ENCODE measurements around the gene WWP2.

Gene WWP2

GRCh38 chr16:69893106-69893505 lies 131.0 kb downstream of the WWP2 start:
- no peak overlapping the region for H3K4me3 Mint-ChIP-seq
- no peaks in the 10 kb centered on the region for H3K27me3 Mint-ChIP-seq
- no peaks in the 10 kb centered on the region for H3K9me3 Mint-ChIP-seq
- DNase-seq (no peak), ATAC-seq (no peak)
- H3K27ac Mint-ChIP-seq: no peak overlapping the region
- H3K4me1 Mint-ChIP-seq: peaks cover 9% of the 10 kb centered on the region

- no peak for DNase-seq
- peaks cover 2% of the 10 kb centered on the region for H3K4me1 Mint-ChIP-seq
- ATAC-seq: no peak
- no peaks in the 10 kb centered on the region for H3K27me3 Mint-ChIP-seq
- no peak overlapping the region for H3K4me3 Mint-ChIP-seq
- H3K9me3 Mint-ChIP-seq: no peaks in the 10 kb centered on the region
- peak overlapping the region in 1 of 2 donors; percentile 70 for H3K27ac Mint-ChIP-seq
Observed at GRCh38 chr16:69894676-69895075, 132.5 kb downstream of the WWP2 start.

GRCh38 chr16:69903865-69904415 lies 141.8 kb downstream of the WWP2 start:
- no peak for DNase-seq
- no peak for ATAC-seq
- H3K9me3 Mint-ChIP-seq: no peaks in the 10 kb centered on the region
- no peak overlapping the region for H3K4me3 Mint-ChIP-seq
- H3K4me1 Mint-ChIP-seq: no peaks in the 10 kb centered on the region
- no peaks in the 10 kb centered on the region for H3K27me3 Mint-ChIP-seq
- peak overlapping the region in 1 of 2 donors; percentile 15 for H3K27ac Mint-ChIP-seq

GRCh38 chr16:69904495-69905170 lies 142.5 kb downstream of the WWP2 start:
- Mint-ChIP-seq H3K9me3 (no peaks in the 10 kb centered on the region), H3K4me3 (no peak overlapping the region), H3K4me1 (no peaks in the 10 kb centered on the region), H3K27ac (no peak overlapping the region), H3K27me3 (no peaks in the 10 kb centered on the region)
- ATAC-seq (no peak), DNase-seq (no peak)

GRCh38 chr16:69905171-69905555 lies 143.0 kb downstream of the WWP2 start:
- Mint-ChIP-seq H3K4me1 (no peaks in the 10 kb centered on the region), H3K27ac (no peak overlapping the region)

GRCh38 chr16:69906838-69907401 lies 144.8 kb downstream of the WWP2 start:
- DNase-seq: no peak
- H3K27ac Mint-ChIP-seq: no peak overlapping the region
- H3K27me3 Mint-ChIP-seq: no peaks in the 10 kb centered on the region
- H3K4me3 Mint-ChIP-seq: no peak overlapping the region
- H3K9me3 Mint-ChIP-seq: no peaks in the 10 kb centered on the region
- no peaks in the 10 kb centered on the region for H3K4me1 Mint-ChIP-seq
- ATAC-seq: no peak

More at GRCh38 chr16:69905171-69905555, 143.0 kb downstream of the WWP2 start:
- Mint-ChIP-seq H3K4me3 (no peak overlapping the region), H3K27me3 (no peaks in the 10 kb centered on the region), H3K9me3 (no peaks in the 10 kb centered on the region)
- DNase-seq (no peak), ATAC-seq (no peak)

- no peak overlapping the region for H3K4me3 Mint-ChIP-seq
- ATAC-seq (no peak), DNase-seq (no peak)
- no peak overlapping the region for H3K27ac Mint-ChIP-seq
- H3K4me1 Mint-ChIP-seq: no peaks in the 10 kb centered on the region
- no peaks in the 10 kb centered on the region for H3K27me3 Mint-ChIP-seq
- no peaks in the 10 kb centered on the region for H3K9me3 Mint-ChIP-seq
Observed at GRCh38 chr16:69909043-69909442, 146.9 kb downstream of the WWP2 start.

- H3K27ac Mint-ChIP-seq: no peak overlapping the region
- no peaks in the 10 kb centered on the region for H3K4me1 Mint-ChIP-seq
- no peaks in the 10 kb centered on the region for H3K27me3 Mint-ChIP-seq
- DNase-seq (no peak), ATAC-seq (no peak)
- no peak overlapping the region for H3K4me3 Mint-ChIP-seq
- no peaks in the 10 kb centered on the region for H3K9me3 Mint-ChIP-seq
Observed at GRCh38 chr16:69909760-69910159, 147.6 kb downstream of the WWP2 start.

GRCh38 chr16:69910964-69911363 lies 148.8 kb downstream of the WWP2 start:
- H3K27ac Mint-ChIP-seq: no peak overlapping the region
- no peak overlapping the region for H3K4me3 Mint-ChIP-seq
- no peaks in the 10 kb centered on the region for H3K9me3 Mint-ChIP-seq
- H3K27me3 Mint-ChIP-seq: no peaks in the 10 kb centered on the region
- DNase-seq: no peak
- no peak for ATAC-seq
- H3K4me1 Mint-ChIP-seq: no peaks in the 10 kb centered on the region

- no peak for DNase-seq
- no peak for ATAC-seq
- Mint-ChIP-seq H3K9me3 (no peaks in the 10 kb centered on the region), H3K4me3 (no peak overlapping the region), H3K27me3 (no peaks in the 10 kb centered on the region), H3K27ac (peak overlapping the region in 1 of 2 donors; percentile 71), H3K4me1 (no peaks in the 10 kb centered on the region)
Observed at GRCh38 chr16:69916462-69916861, 154.3 kb downstream of the WWP2 start.

GRCh38 chr16:69917311-69917710 lies 155.2 kb downstream of the WWP2 start:
- no peak for DNase-seq
- Mint-ChIP-seq H3K27me3 (no peaks in the 10 kb centered on the region), H3K27ac (no peak overlapping the region), H3K9me3 (no peaks in the 10 kb centered on the region), H3K4me1 (no peaks in the 10 kb centered on the region), H3K4me3 (no peak overlapping the region)
- ATAC-seq: no peak

- Mint-ChIP-seq H3K27ac (no peak overlapping the region), H3K4me1 (no peaks in the 10 kb centered on the region), H3K27me3 (no peaks in the 10 kb centered on the region), H3K4me3 (no peak overlapping the region), H3K9me3 (no peaks in the 10 kb centered on the region)
- DNase-seq: no peak
- no peak for ATAC-seq
Observed at GRCh38 chr16:69917739-69918138, 155.6 kb downstream of the WWP2 start.

GRCh38 chr16:69918241-69918640 lies 156.1 kb downstream of the WWP2 start:
- Mint-ChIP-seq H3K27me3 (no peaks in the 10 kb centered on the region), H3K4me1 (no peaks in the 10 kb centered on the region), H3K27ac (no peak overlapping the region), H3K9me3 (no peaks in the 10 kb centered on the region), H3K4me3 (no peak overlapping the region)
- DNase-seq: no peak
- ATAC-seq: no peak

GRCh38 chr16:69921127-69921526 lies 159.0 kb downstream of the WWP2 start:
- no peaks in the 10 kb centered on the region for H3K4me1 Mint-ChIP-seq
- DNase-seq (no peak), ATAC-seq (no peak)
- no peak overlapping the region for H3K4me3 Mint-ChIP-seq
- H3K27me3 Mint-ChIP-seq: no peaks in the 10 kb centered on the region
- no peaks in the 10 kb centered on the region for H3K9me3 Mint-ChIP-seq
- peak overlapping the region in 1 of 2 donors; percentile 29 for H3K27ac Mint-ChIP-seq

- no peaks in the 10 kb centered on the region for H3K9me3 Mint-ChIP-seq
- DNase-seq: no peak
Observed at GRCh38 chr16:69922200-69922599, 160.1 kb downstream of the WWP2 start.

GRCh38 chr16:69924041-69924775 lies 162.1 kb downstream of the WWP2 start:
- no peak for ATAC-seq
- no peaks in the 10 kb centered on the region for H3K4me1 Mint-ChIP-seq
- no peaks in the 10 kb centered on the region for H3K27me3 Mint-ChIP-seq
- H3K27ac Mint-ChIP-seq: peak overlapping the region in 1 of 2 donors; percentile 42
- DNase-seq: no peak
- no peak overlapping the region for H3K4me3 Mint-ChIP-seq
- no peaks in the 10 kb centered on the region for H3K9me3 Mint-ChIP-seq

More at GRCh38 chr16:69922200-69922599, 160.1 kb downstream of the WWP2 start:
- H3K27me3 Mint-ChIP-seq: no peaks in the 10 kb centered on the region
- peak overlapping the region in 1 of 2 donors; percentile 28 for H3K27ac Mint-ChIP-seq
- H3K4me3 Mint-ChIP-seq: no peak overlapping the region
- ATAC-seq: no peak
- H3K4me1 Mint-ChIP-seq: no peaks in the 10 kb centered on the region

Measured in stimulated activated naive CD8-positive, alpha-beta T cell treated with anti-CD3 and anti-CD28 coated beads, Interleukin-15, amount 100 ng/mL, for 72 hours (primary cell).